OCI-M2 (cell line): ENCODE results near the gene LOXL4.
"Not testable (repeated sequence)": the region's sequence is repeated elsewhere in the genome, so short reads cannot be mapped to it uniquely, and the experiment has no call there.

Experiments
- DNase-seq: peaks from one replicate; lab custom pipeline; 2025; ENCODE audit not compliant: unreplicated experiment; lab: John Stamatoyannopoulos, UW

The LOXL4 gene

GRCh38 chr10:98246911-98247805 is 20.8 kb downstream of the LOXL4 start:
- DNase-seq, result no peak

- DNase-seq, result no peak
Observed at GRCh38 chr10:98244586-98244985, 23.4 kb downstream of the LOXL4 start.

- no peak for DNase-seq
Observed at GRCh38 chr10:98244141-98244540, 23.9 kb downstream of the LOXL4 start.

- no peak for DNase-seq
Observed at GRCh38 chr10:98242823-98243222, 25.2 kb downstream of the LOXL4 start.

GRCh38 chr10:98240524-98240923 is 27.5 kb downstream of the LOXL4 start:
- DNase-seq, result no peak

GRCh38 chr10:98238391-98238790 is 29.6 kb downstream of the LOXL4 start:
- DNase-seq, result no peak

- DNase-seq, result no peak
Observed at GRCh38 chr10:98236862-98237261, 31.1 kb downstream of the LOXL4 start.

- no peak for DNase-seq
Observed at GRCh38 chr10:98235846-98236245, 32.1 kb downstream of the LOXL4 start.

- DNase-seq, result no peak
Observed at GRCh38 chr10:98231417-98231816, 36.6 kb downstream of the LOXL4 start.

GRCh38 chr10:98228266-98228665 is 39.7 kb downstream of the LOXL4 start:
- not testable (repeated sequence) for DNase-seq

- not testable (repeated sequence) for DNase-seq
Observed at GRCh38 chr10:98227713-98228112, 40.3 kb downstream of the LOXL4 start.

- no peak for DNase-seq
Observed at GRCh38 chr10:98226508-98227144, 41.4 kb downstream of the LOXL4 start.

GRCh38 chr10:98224996-98225395 is 43.0 kb downstream of the LOXL4 start:
- no peak for DNase-seq

- DNase-seq, result no peak
Observed at GRCh38 chr10:98224509-98224908, 43.5 kb downstream of the LOXL4 start.

GRCh38 chr10:98223874-98224273 is 44.1 kb downstream of the LOXL4 start:
- DNase-seq, result no peak

GRCh38 chr10:98217801-98218200 is 50.2 kb downstream of the LOXL4 start:
- DNase-seq, result no peak

- no peak for DNase-seq
Observed at GRCh38 chr10:98215373-98215772, 52.6 kb downstream of the LOXL4 start.

- no peak for DNase-seq
Observed at GRCh38 chr10:98213740-98214139, 54.3 kb downstream of the LOXL4 start.

- DNase-seq, result no peak
Observed at GRCh38 chr10:98212196-98212595, 55.8 kb downstream of the LOXL4 start.

- no peak for DNase-seq
Observed at GRCh38 chr10:98209441-98209840, 58.6 kb downstream of the LOXL4 start.

GRCh38 chr10:98208925-98209324 is 59.1 kb downstream of the LOXL4 start:
- no peak for DNase-seq

- DNase-seq, result no peak
Observed at GRCh38 chr10:98205351-98205750, 62.6 kb downstream of the LOXL4 start.
